Bronchial epithelial cell (primary cell): ENCODE data around the gene CHMP2B. TPM values are rescaled to one million over a fixed set of nuclear protein-coding genes. Genes with fewer than 3 reads are reported as not detected.
A peak's percentile ranks its signal among the peaks of the same experiment; 100 is the strongest.
"Not testable (repeated sequence)": the region's sequence is repeated elsewhere in the genome, so short reads cannot be mapped to it uniquely, and the experiment has no call there.

Experiments used
- DNase-seq: peaks from one replicate; pipeline ENCODE4 v3.0.0-alpha.2; 2010; ENCODE audit warnings: low read depth
- FAIRE-seq: peaks from 2 replicates; lab custom pipeline; 2011; peaks lifted over from hg19 to GRCh38; lab: Jason Lieb, UNC
- H3K27me3 ChIP-seq: 2 replicates; pipeline ENCODE4 v1.5.1; 2011; ENCODE audit warnings: low read length; ENCODE audit not compliant: control insufficient read depth, insufficient read depth
- H3K36me3 ChIP-seq: 2 replicates; pipeline ENCODE4 v1.5.1; 2011; ENCODE audit warnings: low read length; ENCODE audit not compliant: control insufficient read depth, insufficient read depth
- H3K4me3 ChIP-seq: 2 replicates; pipeline ENCODE4 v1.5.1; 2011; ENCODE audit warnings: mild to moderate bottlenecking, low read depth, low read length, control low read depth
- CTCF ChIP-seq: IDR thresholded peaks from 2 replicates; pipeline ENCODE4 v1.5.1; 2011; ENCODE audit warnings: mild to moderate bottlenecking, moderate library complexity, low read length, control low read depth, inconsistent platforms; ENCODE audit not compliant: insufficient read depth, severe bottlenecking
- total RNA-seq: library from RNA; depleted of rRNA; stranded (reverse); fragments of >200 nt; gene quantifications from 2 replicates; pipeline ENCODE4 v1.2.1, GENCODE V29; 2014

The CHMP2B gene
- total RNA-seq, 1 donor from 2014 or later = 27.4 TPM

- no peak for TF ChIP-seq CTCF
- no peak overlapping the region for H3K4me3 ChIP-seq
- no peak for DNase-seq
- FAIRE-seq = no peak
- no peaks in the 10 kb centered on the region for H3K27me3 ChIP-seq
- no peaks in the 10 kb centered on the region for H3K36me3 ChIP-seq
Observed at GRCh38 chr3:87229113-87229512, 2.0 kb downstream of the CHMP2B start.

GRCh38 chr3:87233805-87234204 is 6.7 kb downstream of the CHMP2B start:
- FAIRE-seq = no peak
- TF ChIP-seq CTCF = no peak

GRCh38 chr3:87236093-87236492 is 9.0 kb downstream of the CHMP2B start:
- H3K36me3 ChIP-seq = peaks cover 1% of the 10 kb centered on the region

More at GRCh38 chr3:87233805-87234204, 6.7 kb downstream of the CHMP2B start:
- Histone ChIP-seq H3K36me3 (peaks cover 1% of the 10 kb centered on the region), H3K4me3 (no peak overlapping the region), H3K27me3 (no peaks in the 10 kb centered on the region)
- no peak for DNase-seq

GRCh38 chr3:87246662-87247429 is 19.7 kb downstream of the CHMP2B start:
- no peak for TF ChIP-seq CTCF
- DNase-seq = peak; percentile 10
- FAIRE-seq = no peak
- Histone ChIP-seq H3K4me3 (no peak overlapping the region), H3K27me3 (no peaks in the 10 kb centered on the region), H3K36me3 (peaks cover 3% of the 10 kb centered on the region)

More at GRCh38 chr3:87236093-87236492, 9.0 kb downstream of the CHMP2B start:
- no peak for TF ChIP-seq CTCF
- Histone ChIP-seq H3K27me3 (no peaks in the 10 kb centered on the region), H3K4me3 (no peak overlapping the region)
- FAIRE-seq (no peak), DNase-seq (peak; percentile 21)

- Histone ChIP-seq H3K4me3 (no peak overlapping the region), H3K27me3 (no peaks in the 10 kb centered on the region), H3K36me3 (peaks cover 3% of the 10 kb centered on the region)
- no peak for DNase-seq
- no peak for FAIRE-seq
- no peak for TF ChIP-seq CTCF
Observed at GRCh38 chr3:87247430-87247773, 20.3 kb downstream of the CHMP2B start.

GRCh38 chr3:87248231-87248630 is 21.1 kb downstream of the CHMP2B start:
- H3K4me3 ChIP-seq, H3K27me3 ChIP-seq, FAIRE-seq, H3K36me3 ChIP-seq, DNase-seq: not testable (repeated sequence)
